ENCODE results near the gene NFATC4. TPM values are rescaled to one million over a fixed set of nuclear protein-coding genes. Genes with fewer than 3 reads are reported as not detected.

Gene NFATC4
- total and polyA plus RNA-seq, 9 donors: 25.9 to 288 (median 157) TPM

GRCh38 chr14:24381363-24382063, 13.5 kb downstream of the NFATC4 start:
- no peaks in the 10 kb centered on the region for H3K36me3 ChIP-seq
- H3K27me3 ChIP-seq: no peaks in the 10 kb centered on the region
- no peak overlapping the region for H3K27ac ChIP-seq
- WGBS, 3 donors: 58 to 74% (median 66%) methylated on average over 8 of the region's 8 CpGs
- TF ChIP-seq POLR2A (IDR thresholded peaks at IDR 0.05): no peak
- TF ChIP-seq CTCF (IDR thresholded peaks at IDR 0.05): no peak
- TF ChIP-seq EP300 (IDR thresholded peaks at IDR 0.05): no peak
- DNase-seq: no peak
- H3K4me1 ChIP-seq (ENCODE audit: insufficient read depth): no peaks in the 10 kb centered on the region
- intact Hi-C loops (cut with DNase I): no loop called here
- no peak overlapping the region for H3K4me3 ChIP-seq
- no peaks in the 10 kb centered on the region for H3K9me3 ChIP-seq

DNA sequence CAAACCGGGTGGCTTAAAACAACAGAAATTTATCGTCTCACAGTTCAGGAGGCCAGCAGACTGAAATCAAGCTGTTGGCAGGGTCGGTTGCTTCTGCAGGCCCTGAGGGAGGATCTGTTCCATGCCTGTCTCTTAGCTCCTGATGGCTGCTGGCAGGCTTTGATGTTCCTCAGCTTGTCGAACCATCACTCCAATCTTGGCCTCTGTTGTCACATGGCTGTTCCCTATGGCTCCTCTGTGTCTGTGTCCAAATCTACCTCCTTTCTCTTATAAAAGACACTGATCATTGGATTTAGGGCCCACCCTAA, 14.0 kb downstream of the NFATC4 start:
- 24 to 61% (median 52%) methylated on average over 4 of the region's 4 CpGs for WGBS, 3 donors
- H3K27me3 ChIP-seq: no peaks in the 10 kb centered on the region
- intact Hi-C loops (cut with DNase I): no loop called here
- H3K27ac ChIP-seq: no peak overlapping the region
- TF ChIP-seq CTCF (IDR thresholded peaks at IDR 0.05) (no peak), EP300 (IDR thresholded peaks at IDR 0.05) (no peak), POLR2A (IDR thresholded peaks at IDR 0.05) (no peak)
- no peaks in the 10 kb centered on the region for H3K9me3 ChIP-seq
- no peaks in the 10 kb centered on the region for H3K36me3 ChIP-seq
- no peak overlapping the region for H3K4me3 ChIP-seq
- no peak for DNase-seq
- H3K4me1 ChIP-seq (ENCODE audit: insufficient read depth): no peaks in the 10 kb centered on the region

- no peak for DNase-seq
- TF ChIP-seq EP300 (IDR thresholded peaks at IDR 0.05): no peak
- TF ChIP-seq POLR2A (IDR thresholded peaks at IDR 0.05): no peak
- no peak for TF ChIP-seq CTCF (IDR thresholded peaks at IDR 0.05)
- Histone ChIP-seq H3K4me1 (ENCODE audit: insufficient read depth) (peaks cover 2% of the 10 kb centered on the region), H3K36me3 (no peaks in the 10 kb centered on the region), H3K27me3 (no peaks in the 10 kb centered on the region), H3K27ac (no peak overlapping the region), H3K4me3 (no peak overlapping the region), H3K9me3 (no peaks in the 10 kb centered on the region)
- 77 to 89% (median 81%) methylated on average over 4 of the region's 4 CpGs for WGBS, 3 donors
- intact Hi-C loops (cut with DNase I): no loop called here
Observed at GRCh38 chr14:24384169-24384568, 16.2 kb downstream of the NFATC4 start.

- 63 to 78% (median 72%) methylated on average over 4 of the region's 4 CpGs for WGBS, 3 donors
- TF ChIP-seq EP300 (IDR thresholded peaks at IDR 0.05) (no peak), POLR2A (IDR thresholded peaks at IDR 0.05) (no peak), CTCF (IDR thresholded peaks at IDR 0.05) (no peak)
- Histone ChIP-seq H3K27me3 (no peaks in the 10 kb centered on the region), H3K9me3 (no peaks in the 10 kb centered on the region), H3K36me3 (no peaks in the 10 kb centered on the region), H3K4me1 (ENCODE audit: insufficient read depth) (peaks cover 2% of the 10 kb centered on the region), H3K4me3 (no peak overlapping the region), H3K27ac (no peak overlapping the region)
- no peak for DNase-seq
- intact Hi-C loops (cut with DNase I): no loop called here
Observed at GRCh38 chr14:24385524-24385923, 17.5 kb downstream of the NFATC4 start.
